ENCODE results near the gene RFNG. TPM values are rescaled to one million over a fixed set of nuclear protein-coding genes. Genes with fewer than 3 reads are reported as not detected.

The RFNG gene
- total and polyA plus RNA-seq, 2 of the 13 experiments (the other 11 are each of a cell fraction or from before 2014, with no cell fraction given) = 61.4 to 64.0 TPM

- TF ChIP-seq E2F5 (CRISPR knock-in tag; conservative IDR thresholded peaks at IDR 0.05) = peak; percentile 59; the same call in 1 of the 2 replicates
- peak; percentile 27; the same call in 1 of the 2 replicates for TF ChIP-seq DRAP1 (CRISPR knock-in tag; IDR thresholded peaks at IDR 0.05)
- no peak for TF ChIP-seq GABPA (IDR thresholded peaks at IDR 0.05; ENCODE audit: low read depth, low read length)
- peak; percentile 25 for TF ChIP-seq GABPA (CRISPR knock-in tag; IDR thresholded peaks at IDR 0.05; ENCODE audit: low read depth)
- TF ChIP-seq, protein P1, sequence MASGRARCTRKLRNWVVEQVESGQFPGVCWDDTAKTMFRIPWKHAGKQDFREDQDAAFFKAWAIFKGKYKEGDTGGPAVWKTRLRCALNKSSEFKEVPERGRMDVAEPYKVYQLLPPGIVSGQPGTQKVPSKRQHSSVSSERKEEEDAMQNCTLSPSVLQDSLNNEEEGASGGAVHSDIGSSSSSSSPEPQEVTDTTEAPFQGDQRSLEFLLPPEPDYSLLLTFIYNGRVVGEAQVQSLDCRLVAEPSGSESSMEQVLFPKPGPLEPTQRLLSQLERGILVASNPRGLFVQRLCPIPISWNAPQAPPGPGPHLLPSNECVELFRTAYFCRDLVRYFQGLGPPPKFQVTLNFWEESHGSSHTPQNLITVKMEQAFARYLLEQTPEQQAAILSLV (CRISPR knock-in tag; IDR thresholded peaks at IDR 0.05; ENCODE audit: borderline replicate concordance) = no peak; the same call in none of the 2 replicates
- peak; percentile 97 for TF ChIP-seq TAF15 (IDR thresholded peaks at IDR 0.05; ENCODE audit: low read depth, low read length, poor library complexity, severe bottlenecking)
- TF ChIP-seq ZNF446 (CRISPR knock-in tag; IDR thresholded peaks at IDR 0.05) = peak; percentile 81; the same call in 1 of the 2 replicates
- no peak for TF ChIP-seq CREB1 (IDR thresholded peaks at IDR 0.05)
- TF ChIP-seq CREB1 (CRISPR knock-in tag; IDR thresholded peaks at IDR 0.05) = no peak
- no peak for TF ChIP-seq ZUFSP (CRISPR knock-in tag; IDR thresholded peaks at IDR 0.05; ENCODE audit: borderline replicate concordance)
- TF ChIP-seq ZNF597 (CRISPR knock-in tag; IDR thresholded peaks at IDR 0.05) = no peak
- TF ChIP-seq, protein P2, sequence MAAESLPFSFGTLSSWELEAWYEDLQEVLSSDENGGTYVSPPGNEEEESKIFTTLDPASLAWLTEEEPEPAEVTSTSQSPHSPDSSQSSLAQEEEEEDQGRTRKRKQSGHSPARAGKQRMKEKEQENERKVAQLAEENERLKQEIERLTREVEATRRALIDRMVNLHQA (CRISPR knock-in tag; IDR thresholded peaks at IDR 0.05) = 0 out of 2 replicates have a peak, but pooled peaks have one; percentile 30
- TF ChIP-seq ZBTB1 (CRISPR knock-in tag; IDR thresholded peaks at IDR 0.05; ENCODE audit: borderline replicate concordance) = 0 out of 2 replicates have a peak, but pooled peaks have one; percentile 42
- TF ChIP-seq, protein P3, sequence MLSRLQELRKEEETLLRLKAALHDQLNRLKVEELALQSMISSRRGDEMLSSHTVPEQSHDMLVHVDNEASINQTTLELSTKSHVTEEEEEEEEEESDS (CRISPR knock-in tag; IDR thresholded peaks at IDR 0.05; ENCODE audit: borderline replicate concordance) = peak; percentile 92; the same call in 1 of the 2 replicates
- TF ChIP-seq TCF7 (IDR thresholded peaks at IDR 0.05; ENCODE audit: low read depth) = peak; percentile 97
- no peak; the same call in 1 of the 2 replicates for TF ChIP-seq JUN (CRISPR knock-in tag; IDR thresholded peaks at IDR 0.05)
- peak; percentile 96 for TF ChIP-seq RBM22 (optimal IDR thresholded peaks at IDR 0.05; ENCODE audit: low read length)
- TF ChIP-seq ZNF724P (CRISPR knock-in tag; IDR thresholded peaks at IDR 0.05; ENCODE audit: borderline replicate concordance) = peak; percentile 44
- no peak for TF ChIP-seq CENPX (CRISPR knock-in tag; IDR thresholded peaks at IDR 0.05)
- TF ChIP-seq ZNF556 (CRISPR knock-in tag; IDR thresholded peaks at IDR 0.05; ENCODE audit: borderline replicate concordance) = peak; percentile 68
- peak; percentile 59; the same call in 1 of the 2 replicates for TF ChIP-seq DPF2 (CRISPR knock-in tag; IDR thresholded peaks at IDR 0.05; ENCODE audit: borderline replicate concordance, low read depth)
- TF ChIP-seq NFIC (IDR thresholded peaks at IDR 0.05; ENCODE audit: low read length) = no peak
- peak; percentile 97 for TF ChIP-seq HOXA3 (CRISPR knock-in tag; IDR thresholded peaks at IDR 0.05)
- peak; percentile 81; the same call in 1 of the 2 replicates for TF ChIP-seq ZNF263 (CRISPR knock-in tag; IDR thresholded peaks at IDR 0.05)
These were observed 50.6 kb downstream of the RFNG start (continued) for GRCh38 chr17:82000803-82001570.
